ENCODE data around the gene FBXL17. TPM values are rescaled to one million over a fixed set of nuclear protein-coding genes. Genes with fewer than 3 reads are reported as not detected.

Gene FBXL17
- total and polyA plus RNA-seq, 9 of the 15 experiments (the other 6 are each of a cell fraction or from before 2014, with no cell fraction given), result 0.32 to 5.4 (median 1.8) TPM

- CTCF ChIA-PET (ENCODE audit: low intra/inter-chr PET ratio), result no interaction called here
- TF ChIP-seq ZNF253 (CRISPR knock-in tag; conservative IDR thresholded peaks at IDR 0.05) (no peak), NR2C1 (IDR thresholded peaks at IDR 0.05) (no peak), NR2C1 (tag; IDR thresholded peaks at IDR 0.05) (no peak), HMG20B (CRISPR knock-in tag; IDR thresholded peaks at IDR 0.05) (no peak), SRSF3 (IDR thresholded peaks at IDR 0.05; ENCODE audit: insufficient read depth, low read length) (no peak), NFRKB (IDR thresholded peaks at IDR 0.05; ENCODE audit: low read depth) (no peak), STAT5A (IDR thresholded peaks at IDR 0.05; ENCODE audit: borderline replicate concordance, low read length) (no peak), THRAP3 (IDR thresholded peaks at IDR 0.05; ENCODE audit: borderline replicate concordance) (no peak), MAFG (tag; conservative IDR thresholded peaks at IDR 0.05) (no peak), ARID1B (IDR thresholded peaks at IDR 0.05) (no peak)
- TF ChIP-seq, protein P1, sequence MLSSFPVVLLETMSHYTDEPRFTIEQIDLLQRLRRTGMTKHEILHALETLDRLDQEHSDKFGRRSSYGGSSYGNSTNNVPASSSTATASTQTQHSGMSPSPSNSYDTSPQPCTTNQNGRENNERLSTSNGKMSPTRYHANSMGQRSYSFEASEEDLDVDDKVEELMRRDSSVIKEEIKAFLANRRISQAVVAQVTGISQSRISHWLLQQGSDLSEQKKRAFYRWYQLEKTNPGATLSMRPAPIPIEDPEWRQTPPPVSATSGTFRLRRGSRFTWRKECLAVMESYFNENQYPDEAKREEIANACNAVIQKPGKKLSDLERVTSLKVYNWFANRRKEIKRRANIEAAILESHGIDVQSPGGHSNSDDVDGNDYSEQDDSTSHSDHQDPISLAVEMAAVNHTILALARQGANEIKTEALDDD (IDR thresholded peaks at IDR 0.05), result no peak
- TF ChIP-seq, protein P2, sequence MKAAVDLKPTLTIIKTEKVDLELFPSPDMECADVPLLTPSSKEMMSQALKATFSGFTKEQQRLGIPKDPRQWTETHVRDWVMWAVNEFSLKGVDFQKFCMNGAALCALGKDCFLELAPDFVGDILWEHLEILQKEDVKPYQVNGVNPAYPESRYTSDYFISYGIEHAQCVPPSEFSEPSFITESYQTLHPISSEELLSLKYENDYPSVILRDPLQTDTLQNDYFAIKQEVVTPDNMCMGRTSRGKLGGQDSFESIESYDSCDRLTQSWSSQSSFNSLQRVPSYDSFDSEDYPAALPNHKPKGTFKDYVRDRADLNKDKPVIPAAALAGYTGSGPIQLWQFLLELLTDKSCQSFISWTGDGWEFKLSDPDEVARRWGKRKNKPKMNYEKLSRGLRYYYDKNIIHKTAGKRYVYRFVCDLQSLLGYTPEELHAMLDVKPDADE (conservative IDR thresholded peaks at IDR 0.05; ENCODE audit: control insufficient read depth, low read depth, low read length), result no peak
- TF ChIP-seq, protein P3, sequence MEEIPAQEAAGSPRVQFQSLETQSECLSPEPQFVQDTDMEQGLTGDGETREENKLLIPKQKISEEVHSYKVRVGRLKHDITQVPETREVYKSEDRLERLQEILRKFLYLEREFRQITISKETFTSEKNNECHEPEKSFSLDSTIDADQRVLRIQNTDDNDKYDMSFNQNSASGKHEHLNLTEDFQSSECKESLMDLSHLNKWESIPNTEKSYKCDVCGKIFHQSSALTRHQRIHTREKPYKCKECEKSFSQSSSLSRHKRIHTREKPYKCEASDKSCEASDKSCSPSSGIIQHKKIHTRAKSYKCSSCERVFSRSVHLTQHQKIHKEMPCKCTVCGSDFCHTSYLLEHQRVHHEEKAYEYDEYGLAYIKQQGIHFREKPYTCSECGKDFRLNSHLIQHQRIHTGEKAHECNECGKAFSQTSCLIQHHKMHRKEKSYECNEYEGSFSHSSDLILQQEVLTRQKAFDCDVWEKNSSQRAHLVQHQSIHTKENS (CRISPR knock-in tag; IDR thresholded peaks at IDR 0.05), result no peak
- no peaks in the 10 kb centered on the region for H3K4me1 ChIP-seq (replicated peaks in 1 of 2; ENCODE audit: control insufficient read depth in 2 of 2, insufficient read depth in 2 of 2, low read length in 2 of 2)
- FAIRE-seq (no peak), DNase-seq (ENCODE audit: extremely low read depth in 1 of 4, low spot score in 3 of 4) (no peak), ATAC-seq (no peak)
- in situ Hi-C loops (cut with MboI) (no loop called here), intact Hi-C loops (cut with micrococcal nuclease) (no loop called here)
- H3K4me3 ChIP-seq, result no peak overlapping the region
- H4K20me1 ChIP-seq (replicated peaks; ENCODE audit: control insufficient read depth, insufficient read depth, low read length), result no peaks in the 10 kb centered on the region
- H3K27ac ChIP-seq (ENCODE audit: extremely low read depth, low read depth, low read length), result no peak overlapping the region
- no TSS peak for BruUV-seq (replicated peaks)
- 0 out of 2 replicates have a peak, but pooled peaks cover 3% of the 10 kb centered on the region for H3K9me3 ChIP-seq (replicated peaks; ENCODE audit: control insufficient read depth, insufficient read depth, low read depth, low read length)
- H3K36me3 ChIP-seq (ENCODE audit: control insufficient read depth, insufficient read depth, low read length), result no peaks in the 10 kb centered on the region
- no peak overlapping the region for H2AFZ ChIP-seq (ENCODE audit: low read depth, low read length)
- POLR2A ChIA-PET, result no interaction called here
- no peak overlapping the region for H3K4me2 ChIP-seq (ENCODE audit: insufficient read depth, low read length)
- no peaks in the 10 kb centered on the region for H3K79me2 ChIP-seq (ENCODE audit: control insufficient read depth, insufficient read depth, low read length)
- no peaks in the 10 kb centered on the region for H3K27me3 ChIP-seq (ENCODE audit: control insufficient read depth in 2 of 2, insufficient read depth in 2 of 2, low read length in 2 of 2)
- H3K9ac ChIP-seq (ENCODE audit: insufficient read depth in 1 of 2, low read depth in 2 of 2, low read length in 2 of 2), result no peak overlapping the region
- H3K9me1 ChIP-seq (ENCODE audit: control insufficient read depth, insufficient read depth, low read length), result no peaks in the 10 kb centered on the region
Measured at GRCh38 chr5:107969847-107970246, 412.1 kb downstream of the FBXL17 start.

All from K562 (cell line).